ENCODE results near the gene TNFRSF19.

The TNFRSF19 gene

DNA sequence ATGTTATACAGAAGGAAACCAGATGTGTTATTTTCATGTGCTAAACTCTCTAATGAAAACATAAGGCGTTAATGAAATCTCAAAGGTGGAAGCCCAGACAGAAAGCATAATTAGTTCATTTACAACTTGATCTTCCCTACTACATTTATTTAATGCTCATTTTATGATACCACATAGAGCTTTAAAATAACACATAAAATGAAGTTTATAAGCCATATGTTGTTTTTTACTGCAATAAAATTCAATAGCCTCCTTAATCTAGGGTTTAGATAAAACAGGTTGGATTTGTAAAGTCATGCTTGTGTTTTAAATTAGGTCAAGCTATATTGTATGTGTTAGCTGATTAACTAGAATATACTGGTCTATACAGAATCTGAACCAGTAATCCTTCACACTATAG, 81.2 kb downstream of the TNFRSF19 start:
- no peaks in the 10 kb centered on the region for H3K36me3 ChIP-seq (ENCODE audit: low read depth)
- H3K27me3 ChIP-seq (ENCODE audit: insufficient read depth, poor library complexity, severe bottlenecking) = no peaks in the 10 kb centered on the region
- H3K27ac ChIP-seq (ENCODE audit: poor library complexity, severe bottlenecking) = no peak overlapping the region
- ATAC-seq (ENCODE audit: low read depth) = no peak
- H3K4me3 ChIP-seq (ENCODE audit: severe bottlenecking) = no peak overlapping the region
- H3K4me1 ChIP-seq (ENCODE audit: insufficient read depth, poor library complexity, severe bottlenecking) = peaks cover 10% of the 10 kb centered on the region
- no peak for DNase-seq (ENCODE audit: low spot score)
- H3K9me3 ChIP-seq (ENCODE audit: severe bottlenecking) = no peaks in the 10 kb centered on the region
- TF ChIP-seq, protein P1, sequence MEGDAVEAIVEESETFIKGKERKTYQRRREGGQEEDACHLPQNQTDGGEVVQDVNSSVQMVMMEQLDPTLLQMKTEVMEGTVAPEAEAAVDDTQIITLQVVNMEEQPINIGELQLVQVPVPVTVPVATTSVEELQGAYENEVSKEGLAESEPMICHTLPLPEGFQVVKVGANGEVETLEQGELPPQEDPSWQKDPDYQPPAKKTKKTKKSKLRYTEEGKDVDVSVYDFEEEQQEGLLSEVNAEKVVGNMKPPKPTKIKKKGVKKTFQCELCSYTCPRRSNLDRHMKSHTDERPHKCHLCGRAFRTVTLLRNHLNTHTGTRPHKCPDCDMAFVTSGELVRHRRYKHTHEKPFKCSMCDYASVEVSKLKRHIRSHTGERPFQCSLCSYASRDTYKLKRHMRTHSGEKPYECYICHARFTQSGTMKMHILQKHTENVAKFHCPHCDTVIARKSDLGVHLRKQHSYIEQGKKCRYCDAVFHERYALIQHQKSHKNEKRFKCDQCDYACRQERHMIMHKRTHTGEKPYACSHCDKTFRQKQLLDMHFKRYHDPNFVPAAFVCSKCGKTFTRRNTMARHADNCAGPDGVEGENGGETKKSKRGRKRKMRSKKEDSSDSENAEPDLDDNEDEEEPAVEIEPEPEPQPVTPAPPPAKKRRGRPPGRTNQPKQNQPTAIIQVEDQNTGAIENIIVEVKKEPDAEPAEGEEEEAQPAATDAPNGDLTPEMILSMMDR (IDR thresholded peaks at IDR 0.05; ENCODE audit: poor library complexity, severe bottlenecking) = no peak

DNA sequence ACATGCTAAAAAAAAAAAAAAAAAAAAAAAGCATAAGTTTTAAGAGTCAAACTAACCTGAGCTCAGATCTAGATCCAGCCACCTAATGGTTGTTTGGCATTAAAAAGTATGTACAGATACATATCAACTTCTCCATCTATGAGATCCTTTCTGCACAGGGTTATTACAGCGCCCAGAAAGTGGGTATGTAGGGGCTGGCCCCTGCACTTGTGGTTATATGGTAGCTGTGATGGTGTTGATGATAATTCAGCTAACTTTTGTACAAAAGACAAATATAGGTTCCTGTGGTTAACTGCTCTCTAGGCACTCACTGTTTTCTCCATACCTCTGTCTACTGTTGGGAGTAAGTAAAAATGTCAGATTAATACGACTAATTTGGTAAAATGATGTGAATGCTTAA, 81.7 kb downstream of the TNFRSF19 start:
- Histone ChIP-seq H3K4me3 (ENCODE audit: severe bottlenecking) (no peak overlapping the region), H3K9me3 (ENCODE audit: severe bottlenecking) (no peaks in the 10 kb centered on the region), H3K27ac (ENCODE audit: poor library complexity, severe bottlenecking) (no peak overlapping the region), H3K4me1 (ENCODE audit: insufficient read depth, poor library complexity, severe bottlenecking) (peaks cover 10% of the 10 kb centered on the region), H3K27me3 (ENCODE audit: insufficient read depth, poor library complexity, severe bottlenecking) (no peaks in the 10 kb centered on the region), H3K36me3 (ENCODE audit: low read depth) (no peaks in the 10 kb centered on the region)
- TF ChIP-seq, protein P1 (IDR thresholded peaks at IDR 0.05; ENCODE audit: poor library complexity, severe bottlenecking) = no peak
- DNase-seq (ENCODE audit: low spot score) (no peak), ATAC-seq (ENCODE audit: low read depth) (no peak)

DNA sequence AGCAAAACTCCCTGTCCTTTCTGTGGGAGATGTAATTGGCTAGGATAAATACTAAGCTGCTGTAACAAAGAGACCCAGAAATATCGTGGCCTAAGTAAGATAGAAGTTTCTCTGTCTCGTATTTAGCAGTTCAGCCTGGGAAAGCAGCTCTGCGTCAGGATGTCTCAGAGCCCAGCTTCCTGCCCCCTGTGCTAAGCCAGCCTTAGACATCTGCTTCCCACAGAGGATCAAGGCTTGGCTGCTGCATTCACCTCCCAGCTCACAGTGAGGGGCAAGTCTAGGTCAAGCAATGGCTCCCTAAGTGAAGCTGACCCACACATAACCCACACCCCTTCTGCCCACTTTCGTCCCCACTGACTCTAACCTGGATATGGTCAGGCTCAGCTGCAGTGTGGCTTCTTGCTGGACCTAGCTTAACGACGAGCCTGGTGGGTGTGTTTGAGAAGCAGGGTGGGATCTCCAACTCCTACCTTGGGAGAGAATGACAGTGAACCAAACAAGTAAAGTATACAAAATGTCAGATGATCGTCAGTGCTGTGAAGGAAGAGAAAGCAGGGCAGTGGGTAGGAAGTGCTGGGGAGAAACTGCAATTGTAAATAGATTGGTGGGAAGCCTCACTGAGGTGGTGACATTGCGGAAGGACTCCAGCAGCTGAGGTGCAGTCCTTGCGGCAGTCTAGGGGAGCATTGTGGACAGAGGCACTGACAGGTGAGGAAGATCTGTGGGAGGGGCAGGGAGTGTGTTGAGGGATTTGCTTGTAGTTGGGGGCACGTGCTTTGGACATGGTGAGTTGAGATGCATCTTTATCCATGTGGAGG, 82.9 kb downstream of the TNFRSF19 start:
- Histone ChIP-seq H3K9me3 (ENCODE audit: severe bottlenecking) (no peaks in the 10 kb centered on the region), H3K4me3 (ENCODE audit: severe bottlenecking) (no peak overlapping the region), H3K27me3 (ENCODE audit: insufficient read depth, poor library complexity, severe bottlenecking) (no peaks in the 10 kb centered on the region), H3K36me3 (ENCODE audit: low read depth) (no peaks in the 10 kb centered on the region), H3K4me1 (ENCODE audit: insufficient read depth, poor library complexity, severe bottlenecking) (peaks cover 10% of the 10 kb centered on the region), H3K27ac (ENCODE audit: poor library complexity, severe bottlenecking) (peak overlapping the region; percentile 31)
- TF ChIP-seq, protein P1 (IDR thresholded peaks at IDR 0.05; ENCODE audit: poor library complexity, severe bottlenecking) = no peak
- ATAC-seq (ENCODE audit: low read depth) (no peak), DNase-seq (ENCODE audit: low spot score) (no peak)

DNA sequence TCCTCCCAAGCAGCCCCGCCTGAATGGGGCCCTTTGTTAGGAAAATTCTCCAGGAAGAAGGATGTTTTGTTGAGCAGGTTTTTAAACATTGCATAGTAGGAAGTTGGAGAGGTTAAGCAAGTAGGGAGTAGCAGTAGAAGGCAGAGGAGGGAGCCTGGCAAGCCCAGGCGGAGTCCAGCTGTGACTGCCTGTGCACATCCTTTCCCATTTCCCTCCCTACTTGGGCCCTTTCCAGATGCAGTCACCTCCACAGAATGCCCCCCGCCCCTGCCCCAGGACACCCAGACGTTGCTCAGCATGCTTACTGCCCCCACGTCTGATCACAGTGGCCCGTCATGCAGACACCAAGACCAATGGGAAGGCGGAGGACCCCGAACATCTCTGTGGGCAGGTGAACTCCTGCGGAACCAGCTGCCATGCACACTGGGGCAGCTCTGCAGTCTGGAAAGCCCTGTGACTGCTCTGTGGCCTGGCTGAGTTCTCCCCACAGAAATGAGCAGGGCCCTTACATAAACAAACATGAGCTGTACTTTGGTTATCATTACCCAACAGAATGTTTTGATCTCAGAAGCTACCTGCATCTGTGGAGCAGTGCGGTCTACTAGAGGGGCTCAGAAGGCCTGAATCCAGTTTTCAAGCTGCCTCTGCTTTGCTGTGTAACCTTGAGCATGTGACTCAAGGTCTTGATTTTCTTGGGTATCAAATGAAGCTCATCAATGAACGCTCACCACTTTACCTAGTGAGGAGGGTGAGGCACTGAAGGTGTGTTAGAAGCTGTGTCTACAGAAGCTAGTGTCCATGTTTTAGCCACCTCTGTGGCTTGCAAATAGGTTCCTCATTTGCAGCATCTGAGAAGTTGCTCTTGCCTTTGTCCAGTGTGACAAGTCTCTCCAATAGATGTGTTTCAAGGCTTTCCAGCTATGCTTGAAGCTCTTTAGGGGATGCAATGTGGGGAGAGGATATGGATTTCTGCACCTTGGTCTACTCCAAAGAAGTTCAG, 84.2 kb downstream of the TNFRSF19 start:
- ATAC-seq (ENCODE audit: low read depth) = peak; percentile 89

More for the DNA sequence above, 84.2 kb downstream of the TNFRSF19 start:
- Histone ChIP-seq H3K4me3 (ENCODE audit: severe bottlenecking) (no peak overlapping the region), H3K36me3 (ENCODE audit: low read depth) (no peaks in the 10 kb centered on the region), H3K27me3 (ENCODE audit: insufficient read depth, poor library complexity, severe bottlenecking) (no peaks in the 10 kb centered on the region), H3K4me1 (ENCODE audit: insufficient read depth, poor library complexity, severe bottlenecking) (peaks cover 10% of the 10 kb centered on the region), H3K27ac (ENCODE audit: poor library complexity, severe bottlenecking) (peak overlapping the region; percentile 31), H3K9me3 (ENCODE audit: severe bottlenecking) (no peaks in the 10 kb centered on the region)
- DNase-seq (ENCODE audit: low spot score) = no peak
- TF ChIP-seq, protein P1 (IDR thresholded peaks at IDR 0.05; ENCODE audit: poor library complexity, severe bottlenecking) = no peak
